GM12878 (cell line): ENCODE data around the gene VPS13C. TPM values are rescaled to one million over a fixed set of nuclear protein-coding genes. Genes with fewer than 3 reads are reported as not detected.

Experiments
- ATAC-seq: fragments of 200-7000 bp; cut with Tn5 transposase; 3 replicates; pipeline ENCODE4 v1.9.1; 2020; ENCODE audit warnings: mild to moderate bottlenecking, moderate library complexity
- BruUV-seq: library from RNA; stranded (reverse); fragments of 400-500 nt; replicated peaks from 2 replicates; lab custom pipeline; 2021; lab: Mats Ljungman, UMichigan
- CTCF ChIA-PET: fragments of 300-600 bp; sonication (Branson Sonifier 250); formaldehyde crosslinking; extraction: SDS; loops from one replicate; lab custom pipeline; 2021; ENCODE audit warnings: inconsistent platforms; lab: Yijun Ruan, JAX
- POLR2A ChIA-PET: fragments of 350-600 bp; formaldehyde crosslinking; extraction: SDS; loops from one replicate; lab custom pipeline; 2021; ENCODE audit warnings: inconsistent platforms; lab: Charles Lee
- RAD21 ChIA-PET: fragments of 300-600 bp; sonication (Branson Sonifier 250); formaldehyde crosslinking; loops from one replicate; lab custom pipeline; 2023; ENCODE audit warnings: antibody characterized with exemption; ENCODE audit not compliant: unreplicated experiment; lab: Charles Lee
- SMC1A ChIA-PET: fragments of 300-600 bp; sonication (Branson Sonifier 250); formaldehyde crosslinking; loops from one replicate; lab custom pipeline; 2023; ENCODE audit not compliant: unreplicated experiment, uncharacterized antibody; lab: Charles Lee
- DNase-seq: peaks from one replicate; pipeline ENCODE4 v3.0.0-alpha.2; 2011; ENCODE audit warnings: low read depth, low spot score
- FAIRE-seq: peaks from 3 replicates; lab custom pipeline; 2011; peaks lifted over from hg19 to GRCh38; lab: Jason Lieb, UNC
- H2AFZ ChIP-seq: 2 replicates; pipeline ENCODE4 v1.6.0; 2011; ENCODE audit warnings: low read depth, low read length, control low read depth; ENCODE audit not compliant: control insufficient read depth
- H3K27ac ChIP-seq: 2 replicates; pipeline ENCODE4 v1.5.1; 2011; ENCODE audit warnings: control low read depth; ENCODE audit not compliant: control insufficient read depth, insufficient read depth
- H3K27me3 ChIP-seq, 2 experiments: replicated peaks in 1 of 2; 2 replicates each; pipeline versions ENCODE4 v1.6.0 to v1.6.1; 2011; ENCODE audit warnings: low read length in 1 of 2; ENCODE audit not compliant: control insufficient read depth in 2 of 2, insufficient read depth in 2 of 2
- H3K36me3 ChIP-seq, 2 experiments: 2 replicates each; pipeline ENCODE4 v1.5.1; 2011; ENCODE audit warnings: low read length in 1 of 2; ENCODE audit not compliant: control insufficient read depth in 2 of 2, insufficient read depth in 2 of 2
- H3K4me1 ChIP-seq: 2 replicates; pipeline ENCODE4 v1.6.1; 2011; ENCODE audit warnings: mild to moderate bottlenecking, low read length, moderate library complexity, mixed read lengths; ENCODE audit not compliant: control insufficient read depth, insufficient read depth
- H3K4me2 ChIP-seq: 2 replicates; pipeline ENCODE4 v1.6.0; 2011; ENCODE audit warnings: control low read depth; ENCODE audit not compliant: control insufficient read depth, insufficient read depth
- H3K4me3 ChIP-seq: fragments of 200-600 bp; sonication (generic); 2 replicates; pipeline ENCODE4 v1.5.1; 2016
- H3K79me2 ChIP-seq: 2 replicates; pipeline ENCODE4 v1.6.0; 2011; ENCODE audit warnings: low read length; ENCODE audit not compliant: control insufficient read depth, insufficient read depth
- H3K9ac ChIP-seq: 2 replicates; pipeline ENCODE4 v1.8.0; 2011; ENCODE audit warnings: low read length, control low read depth, mixed read lengths; ENCODE audit not compliant: control insufficient read depth, insufficient read depth
- H3K9me3 ChIP-seq: replicated peaks from 3 replicates; pipeline ENCODE4 v1.5.1; 2011; ENCODE audit warnings: mild to moderate bottlenecking, low read length; ENCODE audit not compliant: control insufficient read depth, insufficient read depth
- H4K20me1 ChIP-seq: 2 replicates; pipeline ENCODE4 v1.6.0; 2011; ENCODE audit not compliant: control insufficient read depth, insufficient read depth
- BMI1 ChIP-seq: fragments of 450-650 bp; IDR thresholded peaks from 2 replicates; pipeline ENCODE4 v1.6.1; 2016; ENCODE audit warnings: mild to moderate bottlenecking, moderate library complexity, borderline replicate concordance
- CBFB ChIP-seq: IDR thresholded peaks from 2 replicates; pipeline ENCODE4 v1.6.1; 2016; ENCODE audit warnings: antibody characterized with exemption, low read depth
- CEBPB ChIP-seq, 2 experiments: fragments of 150-350 bp in 1 of 2; IDR thresholded peaks; 2 replicates each; pipeline ENCODE4 v1.6.1; 2012 to 2014; ENCODE audit warnings: low read depth in 2 of 2, low read length in 2 of 2, borderline replicate concordance in 1 of 2, inconsistent platforms in 1 of 2
- CEBPZ ChIP-seq: fragments of 150-350 bp; IDR thresholded peaks from 2 replicates; pipeline ENCODE4 v1.6.1; 2016; ENCODE audit warnings: low read depth, low read length
- MYB ChIP-seq: fragments of 150-350 bp; IDR thresholded peaks from 2 replicates; pipeline ENCODE4 v1.6.1; 2014; ENCODE audit warnings: mild to moderate bottlenecking, low read depth, low read length, borderline replicate concordance
- NFYA ChIP-seq: IDR thresholded peaks from 2 replicates; pipeline ENCODE4 v1.6.1; 2011; ENCODE audit warnings: low read depth, mild to moderate bottlenecking, low read length, improper control_type of control experiment, borderline replicate concordance
- NR2C2 ChIP-seq: IDR thresholded peaks from 2 replicates; pipeline ENCODE4 v1.6.1; 2011; ENCODE audit warnings: borderline replicate concordance, low read depth; ENCODE audit not compliant: control insufficient read depth, insufficient read length
- POU2F2 ChIP-seq: IDR thresholded peaks from 3 replicates; pipeline ENCODE4 v1.6.1; 2011; ENCODE audit warnings: low read depth, mild to moderate bottlenecking, low read length, borderline replicate concordance
- RAD21 ChIP-seq: IDR thresholded peaks from 2 replicates; pipeline ENCODE4 v1.6.1; 2011; ENCODE audit warnings: mild to moderate bottlenecking, low read depth, low read length, moderate library complexity; ENCODE audit not compliant: insufficient read depth
- RAD51 ChIP-seq: fragments of 450-650 bp; IDR thresholded peaks from 2 replicates; pipeline ENCODE4 v1.6.1; 2016; ENCODE audit warnings: moderate library complexity, mild to moderate bottlenecking, inconsistent platforms
- RBBP5 ChIP-seq: fragments of 200-600 bp; sonication (generic); conservative IDR thresholded peaks from 2 replicates; pipeline ENCODE4 v1.6.1; 2016
- TCF3 ChIP-seq: IDR thresholded peaks from 2 replicates; pipeline ENCODE4 v1.6.1; 2012; ENCODE audit warnings: low read depth, mild to moderate bottlenecking, low read length, borderline replicate concordance; ENCODE audit not compliant: insufficient read depth
- TCF7 ChIP-seq: IDR thresholded peaks from 2 replicates; pipeline ENCODE4 v1.6.1; 2014; ENCODE audit warnings: antibody characterized with exemption, borderline replicate concordance
- USF2 ChIP-seq: IDR thresholded peaks from 2 replicates; pipeline ENCODE4 v1.6.1; 2011; ENCODE audit warnings: low read depth, low read length, improper control_type of control experiment, borderline replicate concordance
- YBX1 ChIP-seq: fragments of 450-650 bp; IDR thresholded peaks from 2 replicates; pipeline ENCODE4 v1.6.1; 2016; ENCODE audit warnings: antibody characterized with exemption
- WGBS: methylation state at CpG from one replicate; pipeline ENCODE4 v1.1.6; 2016; ENCODE audit warnings: low lambda C conversion rate; ENCODE audit not compliant: insufficient replicate concordance, insufficient coverage; ENCODE audit errors: missing lambda C conversion rate; 5-methylcytosine and 5-hydroxymethylcytosine counted together
- in situ Hi-C: fragments of 300-500 bp; cut with MboI; formaldehyde crosslinking; loops from 9 replicates; pipeline ENCODE4 v1.14.3; 2018; ENCODE audit warnings: mixed read lengths
- intact Hi-C: fragments of 100-400 bp; cut with micrococcal nuclease; formaldehyde crosslinking; loops from one replicate; pipeline ENCODE4 v1.14.2; 2022; ENCODE audit not compliant: unreplicated experiment
- polyA plus RNA-seq, 11 experiments: library from polyadenylated mRNA; depleted of rRNA in 4 of 11; unstranded in 6 of 11; stranded (reverse) in 5 of 11; fragments of >200 nt; fragmentation: Nextera tagmentation in 4 of 11; fragmentation: Illumina TruSeq in 1 of 11; extraction: Ambion mirVana in 4 of 11; extraction: Trizol in 1 of 11; gene quantifications; 1 replicate in 1 of 11; 2 replicates in 10 of 11; pipeline versions ENCODE4 v1.2.1 to v1.2.3, GENCODE V29; 2011 to 2016; ENCODE audit warnings: inconsistent platforms in 2 of 11, missing spikeins in 2 of 11, low read depth in 1 of 11
- total RNA-seq, 4 experiments: library from RNA; depleted of rRNA in 3 of 4; stranded (reverse); fragments of >200 nt in 3 of 4; fragmentation: Illumina TruSeq in 1 of 4; extraction: Trizol in 1 of 4; gene quantifications; 2 replicates each; pipeline versions ENCODE4 v1.2.1 to v1.2.3, GENCODE V29; 2013 to 2021

Gene VPS13C
- total and polyA plus RNA-seq, 10 of the 15 experiments (the other 5 are each of a cell fraction or from before 2014, with no cell fraction given): 9.3 to 53.1 (median 31.8) TPM

- H3K9ac ChIP-seq: no peak overlapping the region
- no peak overlapping the region for H3K4me3 ChIP-seq
- H3K9me3 ChIP-seq: no peaks in the 10 kb centered on the region
- no peaks in the 10 kb centered on the region for H3K27me3 ChIP-seq
- in situ Hi-C loops: no loop called here
- ChIA-PET POLR2A (no interaction called here), RAD21 (no interaction called here), CTCF (interaction anchor here (0.6 kb wide), 1 partner anchor 774 kb away, joined by 3 read pairs; no protein-coding TSS in a partner anchor), SMC1A (no interaction called here)
- no peak for TF ChIP-seq NFYA
- H3K36me3 ChIP-seq: no peaks in the 10 kb centered on the region
- H3K4me2 ChIP-seq: no peak overlapping the region
- WGBS: 41% methylated on average over 9 of the region's 9 CpGs
- FAIRE-seq (no peak), DNase-seq (no peak), ATAC-seq (no peak)
- H3K4me1 ChIP-seq: no peaks in the 10 kb centered on the region
- intact Hi-C loops: no loop called here
- no peak overlapping the region for H2AFZ ChIP-seq
- BruUV-seq: no TSS peak
- no peak overlapping the region for H3K27ac ChIP-seq
- no peaks in the 10 kb centered on the region for H4K20me1 ChIP-seq
- H3K79me2 ChIP-seq: no peaks in the 10 kb centered on the region
Observed at GRCh38 chr15:61820212-61820611, 240.0 kb downstream of the VPS13C start.

DNA sequence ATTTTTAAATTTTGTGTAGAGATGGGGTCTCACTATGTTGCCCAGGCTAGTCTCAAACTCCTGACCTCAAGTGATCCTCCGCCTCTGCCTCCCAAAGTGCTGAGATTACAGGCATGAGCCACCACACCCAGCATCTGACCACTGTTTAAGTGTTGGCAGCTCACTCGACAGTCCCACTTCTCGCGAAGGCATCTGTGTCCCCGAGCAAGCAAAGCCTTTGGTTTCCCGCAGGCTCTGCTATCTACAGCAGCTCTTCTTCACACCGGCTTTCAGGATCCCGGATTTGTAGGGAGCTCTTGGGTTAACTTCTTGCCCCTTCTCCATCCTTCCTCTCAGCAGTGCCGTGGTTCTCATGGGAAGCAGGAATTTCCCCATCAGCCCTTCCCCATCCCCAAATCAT lies 240.9 kb downstream of the VPS13C start:
- SMC1A ChIA-PET: no interaction called here
- H3K9ac ChIP-seq: no peak overlapping the region
- no peak for ATAC-seq
- H3K4me2 ChIP-seq: no peak overlapping the region
- no peak for DNase-seq
- no peaks in the 10 kb centered on the region for H4K20me1 ChIP-seq
- CTCF ChIA-PET: interaction anchor here (0.6 kb wide), 1 partner anchor 773 kb away, joined by 3 read pairs; no protein-coding TSS in a partner anchor
- H3K4me1 ChIP-seq: no peaks in the 10 kb centered on the region
- no peaks in the 10 kb centered on the region for H3K36me3 ChIP-seq
- in situ Hi-C loops (no loop called here), intact Hi-C loops (no loop called here)
- BruUV-seq: no TSS peak
- H3K9me3 ChIP-seq: no peaks in the 10 kb centered on the region
- no peak overlapping the region for H2AFZ ChIP-seq
- RAD21 ChIA-PET: no interaction called here
- no peak overlapping the region for H3K4me3 ChIP-seq
- no peaks in the 10 kb centered on the region for H3K27me3 ChIP-seq
- H3K27ac ChIP-seq: no peak overlapping the region
- POLR2A ChIA-PET: no interaction called here
- no peak for FAIRE-seq
- WGBS: 47% methylated on average over 9 of the region's 9 CpGs
- H3K79me2 ChIP-seq: no peaks in the 10 kb centered on the region
- no peak for TF ChIP-seq TCF7
- TF ChIP-seq RAD21: no peak
- no peak for TF ChIP-seq MYB
- no peak for TF ChIP-seq RBBP5
- TF ChIP-seq RAD51: no peak
- TF ChIP-seq TCF3: no peak
- TF ChIP-seq POU2F2: no peak
- no peak for TF ChIP-seq USF2
- TF ChIP-seq CEBPB (IDR thresholded peaks at IDR 0.05; ENCODE audit: borderline replicate concordance in 1 of 2, low read depth in 2 of 2, low read length in 2 of 2): no peak
- no peak for TF ChIP-seq BMI1
- TF ChIP-seq NR2C2: no peak
- TF ChIP-seq CEBPZ: no peak
- TF ChIP-seq YBX1: no peak
- no peak for TF ChIP-seq CBFB
